Activated naive CD4-positive, alpha-beta T cell treated with Interleukin-2 at 50 U/mL for 16 hours (primary cell): ENCODE data around the gene BUB1.
"Not testable (repeated sequence)": the region's sequence is repeated elsewhere in the genome, so short reads cannot be mapped to it uniquely, and the experiment has no call there.

Source experiments
- DNase-seq: peaks from one replicate; pipeline ENCODE4 v3.0.0-alpha.2; 2020

BUB1 gene

DNA sequence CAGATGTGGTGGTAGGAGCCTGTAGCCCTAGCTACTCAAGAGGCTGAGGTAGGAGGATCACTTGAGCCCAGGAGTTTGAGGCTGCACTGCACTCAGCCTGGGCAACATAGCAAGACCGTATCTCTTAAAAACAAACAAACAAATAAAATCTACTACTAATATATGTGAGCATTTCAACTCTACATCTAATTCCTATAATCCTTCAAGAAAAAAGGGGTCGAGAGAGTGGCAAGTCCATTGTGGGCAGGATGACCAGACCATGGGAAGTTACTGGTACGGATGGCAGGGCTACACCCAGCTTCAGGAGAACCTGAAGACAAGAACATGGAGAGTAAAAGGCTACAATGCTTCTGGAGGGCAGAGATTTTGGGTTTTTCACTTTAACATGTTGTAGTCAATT lies 24.0 kb downstream of the BUB1 start:
- DNase-seq = no peak

DNA sequence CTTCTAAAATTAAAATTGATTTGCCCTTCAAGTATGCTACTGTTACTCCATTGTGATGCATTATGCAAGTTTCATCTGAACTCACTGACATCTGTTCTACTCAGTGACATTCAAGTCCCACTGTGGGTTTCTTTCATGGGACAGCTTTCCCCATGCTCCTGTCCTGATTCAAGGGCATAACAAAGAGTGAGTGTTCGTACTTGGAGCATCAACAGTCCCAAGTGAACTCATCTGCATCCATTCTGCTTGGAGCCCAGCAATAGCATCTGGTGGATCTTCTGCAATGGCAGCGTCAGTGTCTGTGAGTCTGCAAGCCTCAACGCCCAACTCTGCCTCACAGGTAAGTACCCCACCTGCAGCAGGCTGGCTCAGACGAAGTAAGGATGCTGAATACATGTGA lies 27.5 kb downstream of the BUB1 start:
- DNase-seq = no peak

DNA sequence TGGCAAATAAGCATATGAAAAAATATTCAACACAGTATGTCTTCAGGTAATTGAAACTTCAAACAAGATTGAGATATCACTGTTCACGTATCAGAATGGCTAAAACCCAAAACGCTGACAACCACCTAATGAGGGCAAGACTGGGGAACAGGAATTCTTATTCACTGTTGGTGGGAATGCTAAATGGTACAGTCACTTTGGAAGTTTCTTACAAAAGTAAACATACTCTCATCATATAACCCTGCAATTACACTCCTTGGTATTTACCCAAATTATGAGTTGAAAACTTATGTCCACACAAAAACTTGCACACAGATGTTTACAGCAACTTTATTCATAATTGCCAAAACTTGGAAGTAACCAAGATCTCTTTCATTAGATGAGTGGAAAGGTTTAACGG lies 30.1 kb downstream of the BUB1 start:
- DNase-seq = no peak

DNA sequence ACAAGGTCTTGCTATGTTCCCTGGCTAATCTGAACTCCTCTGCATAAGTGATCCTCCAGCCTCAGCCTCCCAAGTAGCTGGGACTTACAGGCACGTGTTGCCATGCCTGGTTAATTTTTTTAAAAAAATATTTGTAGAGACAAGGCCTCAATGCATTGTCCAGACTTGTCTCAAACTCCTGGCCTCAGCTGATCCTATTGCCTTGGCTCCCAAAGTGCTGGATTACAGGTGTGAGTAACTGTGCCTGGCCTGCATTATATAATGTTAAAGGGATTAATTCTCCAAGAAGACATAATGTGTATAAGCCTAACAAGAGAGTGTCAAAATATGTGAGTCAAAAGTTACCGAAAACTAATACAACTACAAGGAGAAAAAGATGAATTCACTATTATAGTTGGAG lies 32.2 kb downstream of the BUB1 start:
- no peak for DNase-seq

DNA sequence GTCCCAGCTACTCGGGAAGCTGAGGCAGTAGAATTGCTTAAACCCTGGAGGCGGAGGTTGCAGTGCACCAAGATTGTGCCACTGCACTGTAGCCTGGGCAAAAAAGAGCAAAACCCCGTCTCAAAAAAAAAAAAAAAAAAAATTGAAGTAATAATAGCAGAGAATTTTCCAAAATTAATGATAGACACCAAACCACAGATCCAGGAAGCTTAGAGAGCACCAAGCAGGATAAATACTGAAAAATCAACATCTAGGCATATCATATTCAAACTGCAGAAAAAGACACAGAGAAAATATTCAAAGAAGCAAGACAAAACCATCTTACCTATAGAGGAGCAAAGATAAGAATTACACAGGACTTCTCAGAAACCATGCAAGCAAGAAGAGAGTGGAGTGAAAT lies 33.5 kb downstream of the BUB1 start:
- DNase-seq = no peak

DNA sequence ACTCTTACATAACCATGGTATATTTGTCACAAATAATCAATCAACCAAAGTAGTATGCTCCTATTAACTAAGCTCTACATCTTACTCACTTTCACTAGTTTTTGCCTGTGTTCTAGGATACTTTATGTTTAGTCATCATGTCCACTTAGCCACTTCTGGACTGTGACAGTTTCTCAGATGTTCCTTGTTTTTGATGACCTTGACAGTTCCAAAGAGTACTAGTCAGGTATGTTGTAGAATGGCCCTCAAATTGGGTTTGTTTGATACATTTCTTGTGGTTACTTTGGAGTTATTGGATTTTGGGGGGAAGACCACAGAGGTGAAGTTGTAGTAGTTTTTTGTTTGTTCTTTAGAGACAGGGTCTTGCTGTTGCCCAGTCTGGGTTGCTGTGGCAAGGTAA lies 35.5 kb downstream of the BUB1 start:
- DNase-seq = no peak

DNA sequence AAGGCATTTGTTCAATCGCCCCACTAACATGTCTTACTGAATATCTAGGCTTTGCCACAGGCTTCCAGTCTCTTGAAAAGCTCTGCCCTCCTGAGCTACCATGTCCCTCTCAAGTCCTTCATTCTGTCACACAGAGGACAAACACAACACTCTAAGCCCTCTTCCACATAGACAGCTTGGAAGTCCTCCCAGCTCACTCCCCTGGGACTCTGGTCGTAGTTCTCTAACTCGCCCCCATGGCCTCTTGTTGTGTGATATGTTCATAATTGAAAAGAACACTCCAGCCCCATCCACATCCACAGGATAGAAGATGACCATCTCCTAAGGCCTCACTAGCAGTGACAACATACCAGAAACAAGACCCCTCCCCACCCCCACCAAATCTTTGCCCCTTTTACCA lies 37.9 kb downstream of the BUB1 start:
- no peak for DNase-seq

DNA sequence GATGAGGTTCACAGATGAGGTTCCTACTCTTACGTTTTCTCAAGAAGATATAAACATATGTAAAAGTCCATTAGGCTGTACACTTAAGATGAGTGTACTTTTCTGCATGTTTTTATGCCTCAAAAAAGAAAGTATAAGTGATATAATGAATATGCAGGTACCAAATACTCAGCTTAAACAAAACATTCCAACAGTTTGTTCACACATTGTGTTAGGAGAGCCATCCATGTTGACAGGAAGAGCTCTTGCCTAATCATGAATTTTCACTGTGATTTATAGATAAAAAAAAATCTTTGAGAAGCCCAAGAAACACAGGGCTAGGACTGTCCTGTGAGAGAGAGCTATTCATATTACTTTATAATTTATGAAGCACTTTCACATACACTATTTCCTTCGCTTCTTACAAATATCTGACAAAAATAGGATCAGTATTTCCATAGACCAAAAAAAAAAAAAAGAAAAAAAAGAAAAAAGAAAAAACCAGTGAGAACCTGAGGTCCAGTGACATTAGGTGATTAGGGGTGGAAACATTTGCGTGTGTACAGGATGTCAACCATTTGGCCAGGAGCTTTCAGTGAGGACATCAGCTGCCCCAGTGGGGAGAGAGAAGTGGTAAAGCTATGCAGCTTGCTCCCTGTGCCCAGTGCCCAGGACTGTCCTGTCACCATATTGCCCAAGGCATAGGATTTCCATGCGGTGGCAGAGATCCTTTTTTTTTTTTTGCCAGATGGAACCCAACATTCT lies 38.7 kb downstream of the BUB1 start:
- no peak for DNase-seq

DNA sequence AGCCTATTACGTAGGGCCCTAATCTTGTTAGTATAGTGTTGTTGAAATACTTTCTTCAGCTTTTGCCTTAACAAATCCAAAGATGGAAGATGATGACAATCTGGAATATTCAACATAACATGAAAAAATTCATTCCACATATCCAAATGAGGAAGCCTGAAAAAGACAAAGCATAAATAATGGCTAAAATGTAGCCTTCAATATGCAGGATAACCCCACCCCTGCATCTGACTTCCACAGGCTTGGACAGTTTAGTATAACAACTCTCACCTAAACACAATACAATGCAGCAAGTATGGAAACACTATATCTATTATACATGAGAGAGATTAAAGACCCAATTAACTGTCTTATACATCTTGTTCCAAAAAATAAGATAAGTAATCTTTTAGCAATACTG lies 39.9 kb downstream of the BUB1 start:
- no peak for DNase-seq

DNA sequence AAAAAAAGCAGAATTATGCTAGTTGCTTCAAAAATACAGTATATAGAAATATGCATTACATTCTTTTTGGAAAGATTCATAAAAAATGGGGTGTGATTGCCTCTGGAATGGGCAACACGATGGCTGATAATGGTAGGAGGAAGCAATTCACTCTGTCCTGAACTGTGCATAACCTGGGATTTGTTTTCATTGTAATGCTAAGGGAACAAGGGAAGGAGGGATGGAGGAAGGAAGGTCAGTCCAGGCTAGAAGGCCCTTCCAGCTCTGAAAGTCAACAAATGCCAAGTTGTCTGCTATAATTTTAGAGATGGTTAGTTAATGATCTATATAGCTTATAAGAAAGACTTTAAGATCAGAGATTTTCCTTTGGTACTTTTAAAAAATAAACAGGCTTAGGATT lies 40.8 kb downstream of the BUB1 start:
- DNase-seq = no peak

DNA sequence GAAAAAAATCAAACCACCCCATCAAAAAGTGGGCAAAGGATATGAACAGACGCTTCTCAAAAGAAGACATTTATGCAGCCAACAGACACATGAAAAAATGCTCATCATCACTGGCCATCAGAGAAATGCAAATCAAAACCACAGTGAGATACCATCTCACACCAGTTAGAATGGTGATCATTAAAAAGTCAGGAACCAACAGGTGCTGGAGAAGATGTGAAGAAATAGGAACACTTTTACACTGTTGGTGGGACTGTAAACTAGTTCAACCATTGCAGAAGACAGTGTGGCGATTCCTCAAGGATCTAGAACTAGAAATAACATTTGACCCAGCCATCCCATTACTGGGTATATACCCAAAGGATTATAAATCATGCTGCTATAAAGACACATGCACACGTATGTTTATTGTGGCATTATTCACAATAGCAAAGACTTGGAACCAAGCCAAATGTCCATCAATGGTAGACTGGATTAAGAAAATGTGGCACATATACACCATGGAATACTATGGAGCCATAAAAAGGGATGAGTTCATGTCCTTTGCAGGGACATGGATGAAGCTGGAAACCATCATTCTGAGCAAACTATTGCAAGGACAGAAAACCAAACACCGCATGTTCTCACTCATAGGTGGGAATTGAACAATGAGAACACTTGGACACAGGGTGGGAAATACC lies 41.8 kb downstream of the BUB1 start:
- not testable (repeated sequence) for DNase-seq

DNA sequence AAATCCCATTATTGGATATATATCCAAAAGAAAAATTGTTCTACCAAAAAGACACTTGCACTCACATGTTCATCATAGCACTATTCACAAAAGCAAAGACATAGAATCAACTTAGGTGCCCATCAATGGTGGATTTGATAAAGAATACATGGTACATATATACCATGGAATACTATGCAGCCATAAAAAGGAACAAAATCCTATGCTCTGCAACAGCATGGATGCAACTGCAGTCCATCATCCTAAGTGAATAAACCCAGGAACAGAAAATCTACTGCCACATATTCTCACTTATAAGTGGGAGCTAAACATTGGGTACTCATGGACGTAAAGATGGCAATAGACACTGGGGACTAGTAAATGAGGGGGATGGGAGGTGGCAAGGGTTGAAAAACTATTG lies 50.5 kb downstream of the BUB1 start:
- not testable (repeated sequence) for DNase-seq

DNA sequence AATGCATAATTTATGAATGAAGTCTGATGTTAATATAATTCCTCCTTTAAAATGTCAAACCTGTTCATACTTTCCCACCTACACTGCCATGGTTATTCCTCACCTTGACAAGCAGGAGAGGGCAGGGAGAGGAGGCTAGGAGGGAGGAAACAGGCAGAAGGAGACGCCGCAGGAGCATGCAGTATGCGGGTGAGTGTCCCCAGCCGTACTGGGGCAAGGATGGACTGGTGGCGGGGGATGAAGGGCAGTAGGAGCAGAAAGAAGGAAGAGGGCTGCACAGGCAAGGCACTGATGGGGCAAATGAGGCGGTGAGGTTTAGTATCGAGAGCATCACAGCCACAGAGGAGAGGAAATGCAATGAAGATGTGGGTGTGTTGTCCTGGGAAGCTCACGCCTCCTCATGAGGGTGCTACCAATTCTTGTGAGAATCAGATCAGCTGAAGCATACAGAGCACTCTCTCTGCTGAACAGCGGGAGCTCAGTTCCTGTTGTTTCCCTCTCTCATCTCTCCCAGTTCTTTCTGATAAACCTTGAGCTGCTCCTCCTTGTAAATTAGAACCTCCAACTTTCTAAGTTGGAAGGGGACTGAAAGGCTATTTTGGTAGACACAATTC lies 58.4 kb downstream of the BUB1 start:
- not testable (repeated sequence) for DNase-seq

DNA sequence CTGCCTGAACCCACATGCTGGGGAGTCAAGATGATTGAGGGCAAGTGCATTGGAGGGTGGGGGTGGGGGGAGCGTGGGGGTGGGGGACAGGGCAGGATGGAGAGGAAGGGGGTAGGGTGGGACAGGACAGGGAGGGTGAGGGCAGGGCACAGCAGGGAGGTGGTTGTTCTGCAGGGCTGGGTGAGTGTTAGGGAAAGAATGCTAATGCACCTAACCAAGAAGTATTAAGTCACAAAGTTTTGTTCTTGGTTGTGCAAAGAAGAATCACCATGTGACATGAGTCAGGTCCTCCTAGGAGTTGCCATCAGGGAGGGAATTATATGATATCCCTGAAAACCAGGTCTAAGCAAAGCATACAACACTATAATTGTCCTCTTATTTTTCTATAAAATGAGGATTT lies 63.9 kb downstream of the BUB1 start:
- DNase-seq = not testable (repeated sequence)

DNA sequence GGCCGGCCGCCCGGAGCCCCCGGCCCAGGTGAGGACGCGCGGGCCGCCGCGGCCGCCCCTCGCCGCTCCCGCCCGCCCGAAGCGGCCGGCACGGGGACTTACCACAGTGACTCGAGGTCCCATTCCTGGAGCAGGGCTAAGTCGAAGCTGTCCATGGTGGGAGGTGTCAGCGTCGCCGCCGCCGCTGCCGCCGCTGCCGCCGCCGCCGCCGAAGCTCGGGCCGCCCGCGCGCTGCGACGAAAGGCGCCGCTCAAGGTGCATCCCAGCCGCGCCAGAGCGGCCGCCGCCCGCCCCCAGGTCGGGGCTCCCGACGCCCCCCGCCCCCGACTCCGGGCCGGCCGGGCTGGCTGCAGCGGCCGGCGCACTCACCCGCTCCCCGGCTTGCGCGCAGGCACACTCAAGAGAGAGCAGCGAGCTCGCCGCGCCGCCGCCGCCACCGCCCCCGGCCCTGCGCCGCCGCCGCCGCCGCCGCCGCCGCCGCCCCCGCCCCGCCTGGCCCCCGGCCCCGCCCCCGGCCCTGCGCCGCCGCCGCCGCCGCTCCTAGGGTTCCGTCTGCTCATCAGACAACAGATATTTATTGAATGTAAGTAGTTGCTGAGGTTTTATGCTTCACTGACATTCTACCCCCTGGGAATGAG lies 67.1 kb downstream of the BUB1 start:
- peak; percentile 35 for DNase-seq

DNA sequence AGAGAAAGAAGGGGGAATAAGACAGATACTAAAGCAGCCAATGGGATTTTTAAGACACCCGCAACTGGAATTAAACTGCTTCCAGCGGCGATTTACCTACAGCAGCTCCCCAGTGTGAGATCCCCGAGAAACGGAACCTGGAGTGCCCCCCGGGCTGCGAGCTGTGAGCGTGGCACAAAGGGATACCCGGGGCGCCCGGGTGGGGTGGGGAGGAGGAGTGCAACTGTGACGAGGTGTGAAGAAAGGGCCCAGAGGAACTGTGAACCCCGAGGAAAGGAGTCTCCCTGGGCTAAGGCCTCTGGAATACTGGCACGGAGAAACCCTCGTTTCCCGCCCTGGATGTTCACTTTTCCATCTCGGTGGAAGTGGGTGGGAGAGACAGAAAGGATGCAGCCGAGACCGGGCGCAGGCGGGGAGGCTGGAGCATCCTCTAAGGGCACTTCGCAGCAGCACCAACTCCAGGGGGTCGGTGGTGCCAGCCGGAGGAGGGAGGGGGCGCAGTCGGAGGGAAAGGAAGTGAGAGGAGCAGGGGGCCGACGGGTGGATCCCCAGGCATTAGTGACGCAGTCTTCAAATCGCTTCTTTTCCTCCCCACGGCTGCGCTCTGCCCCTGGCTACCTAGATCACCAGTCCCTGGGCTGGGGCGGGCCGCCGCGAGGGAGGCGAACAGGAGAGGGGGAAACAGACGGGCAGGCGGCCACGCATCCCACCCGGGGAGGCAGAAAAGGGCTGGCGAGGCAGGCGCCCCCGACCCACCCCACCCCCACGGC lies 67.8 kb downstream of the BUB1 start:
- DNase-seq = not testable (repeated sequence)

DNA sequence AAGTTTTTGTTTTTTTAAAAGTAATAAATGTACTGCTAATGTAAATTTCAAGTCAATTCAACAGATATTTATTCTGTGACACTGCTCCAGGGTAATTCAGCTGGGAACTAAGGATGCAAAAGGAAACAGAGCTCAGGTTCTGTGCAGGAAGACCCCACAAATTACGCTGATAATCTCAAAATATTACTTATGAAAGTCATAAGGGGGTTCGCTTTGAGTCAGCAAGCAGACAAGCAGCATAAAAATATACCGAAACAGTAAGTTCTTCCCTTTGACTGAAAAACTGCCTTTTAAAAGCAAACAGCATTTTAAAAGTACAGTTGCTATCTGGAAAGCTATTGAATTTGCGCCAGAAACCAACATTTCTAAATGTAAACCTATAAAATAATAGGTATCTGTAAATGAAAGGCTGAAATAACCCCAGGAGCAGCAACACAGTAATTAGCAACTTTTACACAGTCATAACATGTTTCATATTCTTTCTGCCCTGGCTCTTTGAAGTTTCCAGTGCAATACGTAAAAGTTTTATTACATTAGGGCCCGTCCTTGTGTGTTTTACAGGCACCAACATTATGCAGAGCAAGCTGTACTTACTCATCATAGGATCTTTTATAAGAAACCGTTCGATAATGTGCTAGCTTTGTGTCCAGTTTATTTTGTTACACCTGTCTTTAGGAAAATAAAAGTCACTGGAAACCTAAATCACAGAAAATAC lies 68.9 kb downstream of the BUB1 start:
- DNase-seq = not testable (repeated sequence)

DNA sequence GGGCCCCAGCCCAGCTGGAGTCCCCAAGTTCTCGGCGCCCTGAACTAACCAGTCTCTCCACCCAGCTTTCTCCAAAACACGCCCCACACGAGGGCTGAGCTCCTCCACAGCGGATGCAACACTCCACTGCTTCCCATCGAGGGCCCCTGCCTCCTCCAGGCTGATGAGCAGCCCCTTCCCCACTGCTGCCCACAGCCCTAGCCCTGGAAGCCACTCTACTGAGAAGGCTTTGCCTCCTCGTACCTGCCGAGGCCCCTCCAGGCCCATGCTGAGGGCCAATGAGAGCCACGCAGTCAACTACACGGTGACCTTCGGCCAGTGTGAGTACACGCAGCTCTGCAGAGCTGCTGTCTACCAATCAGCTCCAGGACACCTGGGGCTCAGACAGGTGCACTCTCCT lies 72.8 kb downstream of the BUB1 start:
- not testable (repeated sequence) for DNase-seq

DNA sequence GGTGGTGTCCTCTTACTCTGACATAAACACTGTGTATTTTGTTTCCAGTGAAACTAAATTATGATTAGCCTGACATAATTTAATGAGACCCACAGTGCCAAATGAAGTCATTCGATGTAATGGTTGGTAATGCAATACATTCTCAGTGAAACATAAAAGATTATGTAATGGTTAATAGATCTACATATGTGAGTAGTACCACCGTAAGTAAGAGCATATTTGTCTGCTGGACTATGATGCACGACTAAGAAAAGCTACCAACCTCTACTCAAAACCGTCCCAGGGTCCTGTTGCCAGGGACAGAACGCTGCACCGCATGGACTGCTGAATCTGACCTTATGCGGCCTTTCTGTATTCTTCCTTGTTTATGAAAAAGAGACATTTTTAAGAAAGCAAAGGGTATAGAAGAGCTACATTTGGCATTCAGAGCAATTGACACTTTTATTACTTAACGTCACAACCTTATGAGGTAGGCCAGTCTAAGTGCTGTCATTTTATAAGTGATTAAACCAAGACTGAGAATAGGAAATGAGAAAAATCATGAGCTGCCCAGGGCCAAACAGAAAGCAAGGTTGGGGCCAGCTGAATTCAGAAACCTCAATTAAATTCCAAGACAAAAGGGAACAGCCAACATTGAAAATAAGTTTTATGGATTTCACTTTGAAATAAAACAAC lies 73.8 kb downstream of the BUB1 start:
- not testable (repeated sequence) for DNase-seq

DNA sequence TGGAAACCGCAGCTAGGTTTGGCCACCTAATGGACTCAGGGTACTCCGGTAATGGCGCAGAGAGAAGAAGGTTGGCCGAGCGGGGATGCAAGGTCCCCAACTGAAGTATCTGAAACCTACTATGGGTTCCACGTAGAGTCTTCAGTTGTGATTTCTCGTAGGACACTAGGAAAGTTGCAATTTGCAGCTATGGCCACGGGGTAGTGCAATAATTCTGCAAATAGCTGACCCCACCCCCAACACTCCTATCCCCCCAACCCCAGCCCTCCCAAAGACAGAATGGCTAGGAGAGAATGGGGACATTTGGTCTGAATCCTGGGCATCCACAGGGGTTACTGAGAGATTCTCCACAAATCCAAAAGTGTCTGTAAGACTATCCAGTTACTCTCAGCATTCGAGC lies 75.7 kb downstream of the BUB1 start:
- DNase-seq = not testable (repeated sequence)

DNA sequence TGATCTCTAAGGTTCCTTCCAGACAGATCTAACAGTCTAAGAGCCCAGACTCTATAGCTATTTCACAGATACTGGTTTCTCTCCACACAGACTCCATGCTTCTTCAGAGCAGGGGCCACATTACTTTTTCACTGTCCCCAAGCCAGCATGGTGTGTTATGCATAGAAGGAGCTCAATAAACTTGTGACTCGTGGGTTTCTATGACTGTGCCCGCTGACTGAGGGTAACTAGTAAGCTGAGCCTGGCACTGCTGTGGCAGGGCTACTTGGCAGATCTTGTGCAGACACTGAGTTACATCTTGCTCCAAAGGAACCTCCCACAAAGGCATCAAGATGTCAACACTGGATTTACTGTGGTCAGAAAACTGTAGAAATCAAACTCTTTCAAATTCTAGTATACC lies 85.9 kb downstream of the BUB1 start:
- DNase-seq = not testable (repeated sequence)
